ENCODE measurements around the gene MAGI2. TPM values are rescaled to one million over a fixed set of nuclear protein-coding genes. Genes with fewer than 3 reads are reported as not detected.

Gene MAGI2
- total and polyA plus RNA-seq, 4 donors, result 3.7 to 25.5 (median 11.6) TPM

DNA sequence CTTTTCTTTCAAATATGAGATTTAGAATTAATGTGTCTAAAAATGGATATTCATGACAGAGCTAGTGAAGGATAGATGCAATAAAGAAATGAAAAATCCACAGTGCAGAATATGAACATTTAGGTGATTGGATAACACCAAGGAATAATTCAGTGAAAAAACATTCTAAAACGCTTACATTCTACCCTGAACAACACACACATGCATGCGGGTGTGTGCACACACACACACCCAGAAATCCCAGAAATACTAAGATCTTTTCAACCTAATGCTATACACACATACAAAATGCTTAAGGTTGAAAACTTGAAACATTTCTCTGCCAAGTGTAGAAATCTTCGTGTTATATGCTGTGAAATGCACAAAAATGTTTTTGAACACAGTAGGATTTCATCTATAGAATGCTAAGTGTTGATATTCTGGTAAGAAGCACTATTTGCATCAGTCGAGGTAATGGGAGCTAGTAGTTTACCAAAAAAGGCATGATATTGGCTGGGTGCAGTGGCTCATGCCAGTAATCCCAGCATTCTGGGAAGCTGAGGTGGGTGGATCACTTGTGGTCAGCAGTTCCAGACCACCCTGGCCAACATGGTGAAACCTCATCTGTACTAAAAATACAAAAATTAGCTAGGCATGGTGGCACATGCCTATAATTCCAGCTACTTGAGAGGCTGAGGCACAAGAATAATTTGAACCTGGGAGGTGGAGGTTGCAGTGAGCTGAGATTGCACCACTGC lies 1054.3 kb downstream of the MAGI2 start:
- H3K36me3 ChIP-seq (ENCODE audit: control insufficient read depth in 1 of 2, insufficient read depth in 2 of 2, low read length in 1 of 2), result no peaks in the 10 kb centered on the region
- no peak overlapping the region for H3K4me3 ChIP-seq (ENCODE audit: low read length in 2 of 2)
- WGBS, 2 donors, result 74 to 85% methylated on average over 4 of the region's 4 CpGs
- no peak for DNase-seq
- H3K4me1 ChIP-seq (ENCODE audit: control insufficient read depth in 1 of 2, insufficient read depth in 2 of 2, low read length in 2 of 2), result no peaks in the 10 kb centered on the region
- no peak for ATAC-seq (ENCODE audit: low FRiP score)
- H3K27me3 ChIP-seq (ENCODE audit: control insufficient read depth in 1 of 2, insufficient read depth in 2 of 2, low read length in 1 of 2), result no peaks in the 10 kb centered on the region
- intact Hi-C loops (cut with DNase I), result no loop called here
- H3K27ac ChIP-seq (ENCODE audit: low read depth in 1 of 2, low read length in 2 of 2), result no peak overlapping the region
- H3K9me3 ChIP-seq (ENCODE audit: control insufficient read depth, low read length), result no peaks in the 10 kb centered on the region

DNA sequence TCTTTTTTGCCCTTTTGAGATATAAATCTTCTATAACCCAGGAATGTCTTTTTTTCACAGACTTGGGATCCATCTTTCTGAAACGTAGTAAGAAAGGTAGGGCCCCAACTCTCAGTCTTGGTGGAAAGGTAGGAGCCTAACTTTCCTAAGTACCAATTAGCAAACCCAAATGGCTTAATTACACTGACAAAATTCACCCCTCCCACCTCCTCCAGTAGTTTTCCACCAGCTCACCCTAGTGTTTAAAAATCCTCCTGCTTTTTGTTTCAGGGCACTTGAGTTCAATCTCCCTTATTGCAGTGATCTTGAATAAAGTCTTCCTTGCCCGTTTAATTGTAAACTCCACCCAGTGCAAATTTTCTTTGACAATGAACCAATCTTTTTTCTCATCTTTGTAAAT lies 1054.9 kb downstream of the MAGI2 start:
- Histone ChIP-seq H3K4me3 (ENCODE audit: low read length in 2 of 2) (no peak overlapping the region), H3K36me3 (ENCODE audit: control insufficient read depth in 1 of 2, insufficient read depth in 2 of 2, low read length in 1 of 2) (no peaks in the 10 kb centered on the region), H3K27ac (ENCODE audit: low read depth in 1 of 2, low read length in 2 of 2) (no peak overlapping the region), H3K9me3 (ENCODE audit: control insufficient read depth, low read length) (no peaks in the 10 kb centered on the region), H3K4me1 (ENCODE audit: control insufficient read depth in 1 of 2, insufficient read depth in 2 of 2, low read length in 2 of 2) (no peaks in the 10 kb centered on the region), H3K27me3 (ENCODE audit: control insufficient read depth in 1 of 2, insufficient read depth in 2 of 2, low read length in 1 of 2) (no peaks in the 10 kb centered on the region)
- ATAC-seq (ENCODE audit: low FRiP score) (no peak), DNase-seq (no peak)
- intact Hi-C loops (cut with DNase I), result no loop called here
- WGBS, 2 donors, result 77 to 87% methylated on average over 2 of the region's 2 CpGs

DNA sequence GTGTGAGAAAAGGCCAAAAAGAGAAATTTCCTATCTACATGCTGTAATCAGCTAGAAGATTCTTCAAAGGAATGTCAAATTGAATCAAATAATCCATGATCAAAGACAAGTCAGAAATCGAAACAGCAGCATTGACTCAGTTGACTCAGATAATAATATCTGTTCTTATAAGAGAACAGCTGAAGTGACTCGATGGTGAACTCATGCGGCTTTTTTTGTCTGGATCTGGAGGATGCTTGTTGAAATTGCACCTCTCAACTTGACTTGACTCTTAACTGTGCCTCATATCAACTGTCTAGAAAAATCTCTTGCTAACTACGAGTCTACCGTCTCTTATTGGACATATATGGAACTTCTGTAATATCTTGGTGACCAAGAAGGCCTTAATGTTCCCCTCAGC lies 1055.4 kb downstream of the MAGI2 start:
- no peak for ATAC-seq (ENCODE audit: low FRiP score)
- WGBS, 2 donors, result 96 to 97% methylated on average over 5 of the region's 5 CpGs

DNA sequence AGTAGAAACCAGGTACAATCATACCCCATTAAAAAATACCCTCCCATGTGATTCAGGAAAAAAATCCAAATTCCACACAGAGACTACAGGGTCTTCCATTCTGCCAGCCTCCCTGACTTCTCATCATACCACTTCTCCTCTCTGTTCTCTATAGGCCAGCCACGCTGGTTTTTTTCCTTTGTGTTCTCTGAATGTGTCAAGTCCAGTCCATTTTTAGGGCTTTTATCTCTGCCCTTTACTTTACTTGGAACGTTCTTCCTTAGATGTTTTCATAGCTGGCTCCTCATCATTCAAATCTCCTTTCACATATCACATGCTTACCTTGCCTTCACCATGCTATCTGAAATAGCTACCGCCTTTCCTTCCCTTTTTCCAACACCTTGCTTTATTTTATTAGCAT lies 1057.3 kb downstream of the MAGI2 start:
- no peaks in the 10 kb centered on the region for H3K4me1 ChIP-seq (ENCODE audit: control insufficient read depth in 1 of 2, insufficient read depth in 2 of 2, low read length in 2 of 2)
- H3K27me3 ChIP-seq (ENCODE audit: control insufficient read depth in 1 of 2, insufficient read depth in 2 of 2, low read length in 1 of 2), result no peaks in the 10 kb centered on the region
- DNase-seq (no peak), ATAC-seq (ENCODE audit: low FRiP score) (no peak)
- intact Hi-C loops (cut with DNase I), result no loop called here
- WGBS, 2 donors, result 37 to 38% methylated on average over 3 of the region's 3 CpGs
- no peak overlapping the region for H3K27ac ChIP-seq (ENCODE audit: low read depth in 1 of 2, low read length in 2 of 2)
- no peak overlapping the region for H3K4me3 ChIP-seq (ENCODE audit: low read length in 2 of 2)
- no peaks in the 10 kb centered on the region for H3K36me3 ChIP-seq (ENCODE audit: control insufficient read depth in 1 of 2, insufficient read depth in 2 of 2, low read length in 1 of 2)
- H3K9me3 ChIP-seq (ENCODE audit: control insufficient read depth, low read length), result no peaks in the 10 kb centered on the region

More for the DNA sequence above, 1055.4 kb downstream of the MAGI2 start:
- no peak overlapping the region for H3K4me3 ChIP-seq (ENCODE audit: low read length in 2 of 2)
- no peaks in the 10 kb centered on the region for H3K27me3 ChIP-seq (ENCODE audit: control insufficient read depth in 1 of 2, insufficient read depth in 2 of 2, low read length in 1 of 2)
- no peaks in the 10 kb centered on the region for H3K4me1 ChIP-seq (ENCODE audit: control insufficient read depth in 1 of 2, insufficient read depth in 2 of 2, low read length in 2 of 2)
- no peak overlapping the region for H3K27ac ChIP-seq (ENCODE audit: low read depth in 1 of 2, low read length in 2 of 2)
- no peak for DNase-seq
- intact Hi-C loops (cut with DNase I), result no loop called here
- no peaks in the 10 kb centered on the region for H3K9me3 ChIP-seq (ENCODE audit: control insufficient read depth, low read length)
- H3K36me3 ChIP-seq (ENCODE audit: control insufficient read depth in 1 of 2, insufficient read depth in 2 of 2, low read length in 1 of 2), result no peaks in the 10 kb centered on the region

DNA sequence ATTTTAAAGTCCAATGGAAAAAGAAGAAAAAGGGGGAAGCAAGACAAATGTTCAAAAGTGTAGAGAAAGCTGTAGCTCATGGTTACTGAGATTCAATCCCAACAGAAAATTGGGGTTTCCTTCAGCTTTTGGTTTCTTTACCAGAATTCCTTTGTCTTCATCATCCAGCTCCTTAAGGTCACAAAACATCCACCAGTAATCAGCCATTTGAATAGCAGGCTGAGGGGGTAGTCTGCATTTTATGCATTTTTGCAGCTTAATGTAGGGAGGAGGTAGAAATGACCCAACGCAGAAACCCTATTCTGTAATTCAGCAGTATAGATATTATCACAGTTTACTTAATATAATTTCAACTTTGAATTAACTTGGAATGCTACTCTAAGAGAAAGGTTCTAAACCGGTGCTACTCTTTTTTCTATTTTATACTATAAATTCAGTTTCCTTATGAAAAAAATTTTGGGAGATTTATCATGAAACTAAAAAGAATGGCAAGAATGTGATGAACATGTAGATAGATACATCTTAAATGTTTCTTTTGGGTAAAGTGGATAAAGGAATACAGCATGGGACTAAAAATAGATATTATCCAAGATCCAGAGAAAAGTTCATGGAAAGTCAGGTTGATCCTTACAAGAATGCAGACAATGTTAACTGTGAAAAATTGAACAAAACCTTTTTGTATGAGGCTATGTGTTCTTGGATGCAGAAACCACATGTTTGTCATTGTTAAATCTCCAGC lies 1058.0 kb downstream of the MAGI2 start:
- Histone ChIP-seq H3K4me1 (ENCODE audit: control insufficient read depth in 1 of 2, insufficient read depth in 2 of 2, low read length in 2 of 2) (no peaks in the 10 kb centered on the region), H3K4me3 (ENCODE audit: low read length in 2 of 2) (no peak overlapping the region), H3K27me3 (ENCODE audit: control insufficient read depth in 1 of 2, insufficient read depth in 2 of 2, low read length in 1 of 2) (no peaks in the 10 kb centered on the region), H3K9me3 (ENCODE audit: control insufficient read depth, low read length) (no peaks in the 10 kb centered on the region), H3K27ac (ENCODE audit: low read depth in 1 of 2, low read length in 2 of 2) (no peak overlapping the region), H3K36me3 (ENCODE audit: control insufficient read depth in 1 of 2, insufficient read depth in 2 of 2, low read length in 1 of 2) (no peaks in the 10 kb centered on the region)
- ATAC-seq (ENCODE audit: low FRiP score), result no peak
- WGBS, 2 donors, result 28 to 61% methylated on average over 2 of the region's 2 CpGs
- intact Hi-C loops (cut with DNase I), result no loop called here
- DNase-seq, result no peak

DNA sequence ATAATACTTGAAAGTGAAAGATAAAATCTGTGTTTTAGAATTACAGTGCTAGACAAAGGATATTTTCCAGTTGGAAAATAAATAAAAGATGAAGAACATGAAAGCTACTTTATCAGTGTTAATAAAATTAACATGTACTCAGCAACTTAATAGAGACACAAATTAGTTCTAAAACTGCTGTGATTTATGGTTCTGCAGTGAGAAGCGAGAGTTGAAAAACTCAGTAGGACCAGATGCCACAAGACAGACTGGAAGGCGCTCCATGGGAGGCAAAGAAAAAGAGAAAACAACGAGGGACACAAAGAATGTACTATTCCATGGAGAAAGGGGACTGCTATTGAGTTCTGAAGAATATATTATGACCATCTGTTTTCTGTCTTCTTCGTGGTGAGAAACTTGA lies 1064.4 kb downstream of the MAGI2 start:
- intact Hi-C loops (cut with DNase I), result no loop called here
- no peaks in the 10 kb centered on the region for H3K9me3 ChIP-seq (ENCODE audit: control insufficient read depth, low read length)
- ATAC-seq (ENCODE audit: low FRiP score) (no peak), DNase-seq (no peak)
- no peak overlapping the region for H3K27ac ChIP-seq (ENCODE audit: low read depth in 1 of 2, low read length in 2 of 2)
- no peaks in the 10 kb centered on the region for H3K4me1 ChIP-seq (ENCODE audit: control insufficient read depth in 1 of 2, insufficient read depth in 2 of 2, low read length in 2 of 2)
- H3K27me3 ChIP-seq (ENCODE audit: control insufficient read depth in 1 of 2, insufficient read depth in 2 of 2, low read length in 1 of 2), result no peaks in the 10 kb centered on the region
- H3K4me3 ChIP-seq (ENCODE audit: low read length in 2 of 2), result no peak overlapping the region
- no peaks in the 10 kb centered on the region for H3K36me3 ChIP-seq (ENCODE audit: control insufficient read depth in 1 of 2, insufficient read depth in 2 of 2, low read length in 1 of 2)
- 65 to 76% methylated on average over 4 of the region's 4 CpGs for WGBS, 2 donors

DNA sequence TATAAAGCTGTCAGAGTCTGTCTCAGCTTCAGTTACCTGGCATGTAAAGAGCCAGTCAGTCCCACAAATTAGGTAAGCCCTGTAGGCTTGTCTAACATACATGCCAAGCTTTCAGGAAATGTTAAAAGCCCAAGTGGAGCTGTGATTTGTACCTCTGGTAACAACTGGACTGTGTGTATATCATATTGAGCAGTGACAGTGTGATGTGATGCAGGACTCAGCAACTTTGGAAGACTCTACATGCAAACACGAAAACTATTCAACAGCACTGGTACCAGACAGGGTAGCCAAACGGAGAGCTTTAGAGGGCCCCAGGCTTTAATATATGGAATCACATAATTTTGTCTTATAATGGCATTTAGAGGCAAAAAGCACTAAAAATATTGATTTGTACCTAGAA lies 1066.9 kb downstream of the MAGI2 start:
- Histone ChIP-seq H3K4me1 (ENCODE audit: control insufficient read depth in 1 of 2, insufficient read depth in 2 of 2, low read length in 2 of 2) (no peaks in the 10 kb centered on the region), H3K9me3 (ENCODE audit: control insufficient read depth, low read length) (no peaks in the 10 kb centered on the region), H3K27ac (ENCODE audit: low read depth in 1 of 2, low read length in 2 of 2) (no peak overlapping the region), H3K36me3 (ENCODE audit: control insufficient read depth in 1 of 2, insufficient read depth in 2 of 2, low read length in 1 of 2) (no peaks in the 10 kb centered on the region), H3K27me3 (ENCODE audit: control insufficient read depth in 1 of 2, insufficient read depth in 2 of 2, low read length in 1 of 2) (no peaks in the 10 kb centered on the region), H3K4me3 (ENCODE audit: low read length in 2 of 2) (no peak overlapping the region)
- intact Hi-C loops (cut with DNase I), result no loop called here
- WGBS, 2 donors, result 82% methylated on average over 2 of the region's 2 CpGs
- no peak for ATAC-seq (ENCODE audit: low FRiP score)
- no peak for DNase-seq

DNA sequence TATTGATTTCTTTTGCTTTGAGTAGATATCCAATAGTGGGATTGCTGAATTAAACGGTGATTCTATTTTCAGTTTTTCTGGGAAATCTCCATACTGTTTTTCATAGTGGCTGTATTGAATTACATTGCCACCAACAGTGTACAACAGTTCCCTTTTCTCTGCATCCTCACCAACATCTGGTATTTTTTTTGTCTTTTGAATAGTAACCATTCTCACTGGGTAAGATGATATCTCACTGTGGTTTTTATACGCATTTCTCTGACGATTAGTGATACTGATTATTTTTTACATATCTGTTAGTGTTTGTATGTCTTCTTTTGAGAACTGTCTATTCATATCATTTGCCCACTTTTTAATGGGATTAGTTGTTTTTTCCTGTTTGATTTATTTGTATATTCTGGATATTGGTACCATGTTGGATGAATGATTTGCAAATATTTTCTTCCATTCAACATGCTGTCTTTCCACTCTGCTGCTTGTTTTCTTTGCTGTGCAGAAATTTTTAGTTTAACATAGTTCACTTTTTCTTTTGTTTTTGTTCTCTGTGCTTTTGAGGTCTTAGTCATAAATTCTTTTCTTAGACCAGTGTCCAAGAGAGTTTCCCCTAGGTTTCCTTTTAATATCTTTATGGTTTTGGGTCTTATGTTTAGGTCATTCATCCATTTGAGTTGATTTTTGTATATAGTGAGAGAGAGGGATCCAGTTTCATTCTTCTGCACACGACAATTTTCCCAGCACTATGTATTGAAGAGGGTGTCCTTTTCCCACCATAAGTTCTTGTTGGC lies 1070.2 kb downstream of the MAGI2 start:
- Histone ChIP-seq H3K4me1 (ENCODE audit: control insufficient read depth in 1 of 2, insufficient read depth in 2 of 2, low read length in 2 of 2) (no peaks in the 10 kb centered on the region), H3K27me3 (ENCODE audit: control insufficient read depth in 1 of 2, insufficient read depth in 2 of 2, low read length in 1 of 2) (no peaks in the 10 kb centered on the region), H3K27ac (ENCODE audit: low read depth in 1 of 2, low read length in 2 of 2) (no peak overlapping the region), H3K4me3 (ENCODE audit: low read length in 2 of 2) (no peak overlapping the region), H3K36me3 (ENCODE audit: control insufficient read depth in 1 of 2, insufficient read depth in 2 of 2, low read length in 1 of 2) (no peaks in the 10 kb centered on the region), H3K9me3 (ENCODE audit: control insufficient read depth, low read length) (no peaks in the 10 kb centered on the region)
- ATAC-seq (ENCODE audit: low FRiP score) (no peak), DNase-seq (no peak)
- intact Hi-C loops (cut with DNase I), result no loop called here
- WGBS, 2 donors, result 59 to 70% methylated on average over 4 of the region's 4 CpGs
